Muscle of arm (tissue), 12 donors: Measurements from ENCODE around the gene TCTA. TPM values are rescaled to one million over a fixed set of nuclear protein-coding genes. Genes with fewer than 3 reads are reported as not detected.
A peak's percentile ranks its signal among the peaks of the same experiment; 100 is the strongest.

ENCODE experiments used
- DNase-seq: peaks from one replicate; pipeline ENCODE4 v3.0.0-alpha.2; 2013
- polyA plus RNA-seq, 12 donors: library from polyadenylated mRNA; unstranded; fragments of 120-200 nt; gene quantifications; one replicate each; pipeline ENCODE4 v1.2.1, GENCODE V29; 2013; ENCODE audit not compliant: insufficient read length in 12 of 12

TCTA gene
- polyA plus RNA-seq, 12 donors = 14.2 to 32.4 (median 18.0) TPM; not detected in 1

DNA sequence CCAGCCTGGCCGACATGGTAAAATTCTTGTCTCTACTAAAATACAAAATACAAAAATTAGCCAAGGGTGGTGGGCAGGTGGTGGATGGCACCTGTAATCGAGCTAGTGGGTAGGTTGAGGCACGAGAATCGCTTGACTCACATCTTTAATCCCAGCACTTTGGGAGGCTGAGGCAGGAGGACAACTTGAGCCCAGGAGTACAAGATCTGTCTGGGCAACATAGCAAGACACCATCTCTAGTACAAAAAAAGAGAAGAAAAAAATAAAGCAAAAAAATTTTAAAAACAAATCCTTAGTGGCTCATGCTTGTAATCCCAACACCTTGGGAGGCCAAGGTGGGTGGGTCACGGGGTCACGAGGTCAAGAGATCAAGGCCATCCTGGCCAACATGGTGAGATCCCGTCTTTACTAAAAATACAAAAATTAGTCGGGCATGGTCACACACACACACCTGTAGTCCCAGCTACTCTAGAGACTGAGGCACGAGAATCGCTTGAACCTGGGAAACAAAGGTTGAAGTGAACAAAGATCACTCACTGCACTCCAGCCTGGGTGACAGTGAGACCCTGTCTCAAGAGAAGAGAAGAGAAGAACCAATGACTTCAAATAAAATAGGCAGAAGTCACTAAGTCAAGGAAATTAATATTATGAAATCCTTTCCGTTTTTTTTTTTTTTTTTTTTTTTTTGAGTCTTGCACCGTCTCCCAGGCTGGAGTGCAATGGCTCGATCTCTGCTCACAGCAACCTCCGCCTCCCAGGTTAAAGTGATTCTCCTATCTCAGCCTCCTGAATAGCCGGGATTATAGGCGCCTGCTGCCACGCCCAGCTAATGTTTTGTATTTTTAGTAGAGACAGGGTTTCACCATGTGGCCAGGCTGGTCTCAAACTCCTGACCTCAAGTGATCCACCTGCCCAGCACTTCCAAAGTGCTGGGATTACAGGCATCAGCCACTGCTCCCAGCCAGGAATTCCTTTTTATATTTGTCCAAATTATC, 5.4 kb upstream of the TCTA start:
- no peak for DNase-seq

DNA sequence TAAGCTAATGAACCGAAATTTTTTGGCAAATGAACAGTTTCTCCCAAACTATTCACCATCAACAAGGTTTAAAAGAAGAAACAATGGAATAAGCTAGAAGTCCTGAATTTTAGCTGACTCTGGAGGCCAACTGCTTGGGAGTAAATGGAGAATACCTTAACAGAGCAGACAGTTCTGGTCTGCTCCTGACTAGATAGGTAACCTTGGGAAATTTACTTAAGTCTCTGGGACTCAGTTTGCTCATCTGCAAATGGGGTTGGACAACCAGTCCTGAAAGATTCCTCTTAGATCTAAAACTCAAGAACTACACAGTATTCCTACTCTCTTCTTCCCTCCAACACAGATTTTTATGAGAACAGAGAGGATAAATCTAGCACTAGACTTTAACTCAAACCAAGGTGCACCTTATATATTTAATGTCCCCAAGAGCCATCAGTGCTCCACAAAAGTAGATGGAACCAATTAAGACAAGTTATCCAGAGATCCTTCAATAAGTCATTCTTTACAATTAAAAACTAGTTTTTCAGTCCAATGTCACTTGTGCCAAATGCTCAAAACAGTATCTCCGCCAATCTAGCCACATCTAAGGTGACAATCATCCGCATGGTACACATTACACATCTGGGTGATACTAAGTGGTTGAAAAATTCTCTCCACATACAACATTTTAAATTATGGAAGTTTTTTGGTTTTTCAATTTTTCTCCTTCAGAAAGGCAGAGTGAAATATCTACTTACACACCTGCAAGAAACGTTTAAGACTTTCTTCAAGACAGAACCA, 2.0 kb upstream of the TCTA start:
- no peak for DNase-seq

DNA sequence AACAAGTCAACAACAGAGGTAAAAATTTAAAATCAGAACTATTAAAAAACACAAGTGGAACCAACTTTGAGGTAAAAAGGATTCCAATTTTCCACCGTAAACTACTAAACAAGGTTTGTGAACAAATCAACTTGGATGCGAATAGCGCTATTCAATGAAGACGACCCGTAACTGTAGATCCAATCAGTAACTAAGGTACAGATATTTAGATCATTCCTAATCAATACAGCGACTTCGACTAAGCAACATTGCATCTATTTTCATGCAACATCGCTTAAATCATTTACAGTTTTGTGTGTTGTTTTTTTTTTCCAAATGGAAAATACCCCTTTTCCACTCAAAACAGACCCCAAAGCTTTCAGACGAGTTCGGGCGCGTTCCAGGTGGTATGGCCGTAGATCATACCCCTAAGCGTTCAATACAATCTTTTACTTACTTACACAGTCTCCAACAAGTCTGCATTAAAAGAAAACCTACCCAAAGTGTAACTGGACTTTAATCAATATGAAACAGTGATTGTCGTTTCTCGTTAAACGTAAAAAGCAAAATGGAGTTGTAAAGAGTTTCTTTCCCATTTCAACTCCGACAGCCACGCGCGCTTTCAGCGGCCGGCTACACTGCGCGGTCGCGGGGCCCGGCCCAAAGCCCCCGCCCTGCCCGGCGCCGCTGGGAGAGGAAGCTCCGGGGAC, 1.2 kb upstream of the TCTA start:
- DNase-seq = peak; percentile 26

DNA sequence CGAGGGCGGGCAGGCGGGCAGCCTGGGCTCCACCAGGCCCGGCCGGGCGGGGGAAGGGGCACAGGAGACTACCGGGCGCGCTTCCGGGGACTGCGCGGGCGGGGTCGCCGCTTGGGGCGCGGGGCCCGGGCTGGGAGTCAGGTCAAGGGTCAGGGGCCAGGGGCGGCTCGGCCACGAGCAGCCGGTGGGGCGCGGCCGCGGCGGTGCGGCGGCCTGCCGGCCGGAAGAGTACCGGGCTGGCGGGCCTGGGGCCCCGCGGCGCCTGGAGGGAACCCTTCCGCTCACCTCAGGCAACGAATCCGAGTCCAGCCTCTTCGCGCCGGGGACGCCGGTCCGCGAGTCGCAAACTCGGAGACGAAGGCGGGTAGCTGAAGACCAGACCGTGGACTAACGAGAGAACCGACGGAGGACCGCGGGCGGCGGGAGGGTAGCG, 672 bp upstream of the TCTA start:
- no peak for DNase-seq

DNA sequence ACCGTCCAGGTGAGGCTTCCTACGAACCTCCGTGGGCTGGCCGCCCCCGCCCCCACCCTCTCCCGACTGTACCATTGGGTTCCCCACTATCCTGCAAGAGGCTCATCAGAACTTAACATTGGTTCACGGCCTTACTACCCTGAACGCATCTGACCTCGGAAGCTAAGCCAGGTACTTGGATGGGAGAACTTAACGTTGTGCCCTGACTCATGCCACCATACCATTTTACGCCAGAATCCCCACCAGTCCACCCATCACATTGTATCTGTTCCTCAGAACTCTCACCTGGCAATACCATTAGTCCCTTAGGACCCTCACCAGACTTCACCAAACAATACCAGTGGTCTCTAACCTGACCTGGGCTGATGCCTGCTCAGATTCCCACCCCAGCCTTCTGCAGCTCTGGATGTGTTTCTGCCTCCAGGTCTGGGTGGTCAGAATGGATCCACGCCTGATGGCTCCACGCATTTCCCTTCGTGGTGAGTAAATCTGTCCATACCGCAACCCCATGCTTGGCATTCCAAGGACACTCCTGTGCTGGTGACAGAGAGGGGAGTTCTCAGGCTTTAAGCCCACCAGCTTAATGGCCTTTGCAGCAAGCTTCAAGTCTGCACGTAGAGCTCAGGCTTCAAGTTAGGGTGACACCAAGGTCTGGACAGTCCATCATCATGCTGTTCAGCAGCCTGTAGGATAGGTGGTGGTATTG, 562 bp downstream of the TCTA start:
- DNase-seq = no peak

DNA sequence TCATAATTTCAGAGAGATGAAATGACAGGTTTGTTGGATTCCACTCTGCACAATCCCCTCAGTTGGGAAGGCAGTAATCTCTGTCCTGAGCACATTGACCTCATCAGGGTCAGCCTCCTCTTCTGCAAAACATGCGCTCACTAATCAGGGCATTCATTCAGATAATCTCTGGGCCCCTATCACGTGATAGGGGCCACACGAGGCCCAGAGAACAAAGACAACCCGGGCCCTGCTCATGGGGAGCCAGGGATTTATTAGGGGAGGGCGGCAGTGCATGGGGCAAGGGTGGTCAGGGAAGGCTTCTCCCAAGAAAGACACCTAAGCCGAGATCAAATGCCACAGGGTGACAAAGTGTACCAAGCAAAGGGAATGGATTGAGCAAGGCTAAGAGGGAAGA, 1.1 kb downstream of the TCTA start:
- DNase-seq = no peak

DNA sequence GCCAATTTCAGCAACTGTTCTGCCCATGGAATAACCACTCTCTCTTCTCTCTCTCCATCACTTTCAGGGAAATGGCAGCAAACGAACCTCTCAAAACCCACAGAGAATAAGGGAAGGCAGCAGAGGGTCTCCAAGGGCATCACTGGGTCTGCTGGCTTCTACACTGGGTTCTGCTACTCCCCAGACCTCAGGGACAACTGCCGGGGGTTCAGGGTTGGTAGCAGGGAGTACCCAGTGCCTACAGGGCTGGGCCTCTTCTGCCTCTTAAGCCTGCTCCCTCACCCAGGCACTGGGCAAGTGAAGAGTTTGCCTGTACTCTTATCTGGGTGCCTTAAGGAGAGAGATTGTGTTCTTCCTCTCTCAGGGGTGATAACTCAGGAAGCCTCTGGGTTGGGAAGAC, 2.5 kb downstream of the TCTA start:
- DNase-seq = no peak

DNA sequence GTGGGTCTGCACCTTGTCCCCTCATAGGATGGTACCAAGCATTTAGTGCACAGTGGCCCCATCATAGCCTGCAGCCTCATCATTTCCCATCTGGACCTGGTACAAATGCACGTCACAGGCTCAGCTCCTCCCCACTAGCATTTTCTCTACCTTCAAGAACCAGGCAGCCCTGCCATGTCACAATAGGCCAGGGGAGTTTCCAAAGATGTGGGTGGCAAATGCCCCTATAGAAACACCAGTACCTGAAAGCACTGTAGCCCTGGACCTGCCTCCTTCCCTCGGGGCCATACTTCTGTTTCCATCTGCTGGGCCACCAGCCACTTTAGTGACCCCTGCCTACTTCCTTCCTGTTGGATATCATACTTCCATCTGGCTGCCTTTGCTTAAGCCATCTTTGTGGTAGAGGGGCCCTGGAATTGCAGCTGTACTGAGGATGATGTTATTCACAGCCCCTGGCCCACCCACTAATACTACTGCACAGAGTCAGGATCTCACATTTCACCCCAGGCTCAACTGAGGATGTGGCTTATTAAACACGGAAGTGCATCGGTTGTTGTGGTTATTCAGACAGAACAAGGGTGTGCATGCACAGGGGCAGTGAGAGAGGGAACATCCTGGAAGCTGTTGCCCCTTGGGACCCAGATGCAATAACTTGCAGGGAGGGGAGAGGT, 3.8 kb downstream of the TCTA start:
- DNase-seq = no peak

DNA sequence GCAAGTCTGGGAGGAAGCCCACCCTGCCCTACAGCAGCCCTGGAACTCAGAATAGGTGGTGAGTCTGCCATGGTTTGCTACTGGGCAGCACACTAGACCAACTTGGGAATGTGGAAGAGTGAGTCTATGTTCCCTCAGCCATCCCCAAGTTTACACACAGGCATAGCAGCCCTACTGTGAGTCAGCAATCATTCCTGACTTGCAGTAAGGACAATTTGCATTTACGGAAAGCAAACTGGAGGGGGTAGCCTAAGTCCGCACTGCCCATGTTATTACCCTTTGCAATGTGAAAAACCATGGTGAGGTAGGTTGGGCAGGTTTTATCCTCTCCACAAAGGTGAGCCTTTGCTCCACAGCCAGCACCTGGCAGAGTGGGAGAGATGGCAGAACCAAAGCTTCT, 4.6 kb downstream of the TCTA start:
- DNase-seq = no peak

DNA sequence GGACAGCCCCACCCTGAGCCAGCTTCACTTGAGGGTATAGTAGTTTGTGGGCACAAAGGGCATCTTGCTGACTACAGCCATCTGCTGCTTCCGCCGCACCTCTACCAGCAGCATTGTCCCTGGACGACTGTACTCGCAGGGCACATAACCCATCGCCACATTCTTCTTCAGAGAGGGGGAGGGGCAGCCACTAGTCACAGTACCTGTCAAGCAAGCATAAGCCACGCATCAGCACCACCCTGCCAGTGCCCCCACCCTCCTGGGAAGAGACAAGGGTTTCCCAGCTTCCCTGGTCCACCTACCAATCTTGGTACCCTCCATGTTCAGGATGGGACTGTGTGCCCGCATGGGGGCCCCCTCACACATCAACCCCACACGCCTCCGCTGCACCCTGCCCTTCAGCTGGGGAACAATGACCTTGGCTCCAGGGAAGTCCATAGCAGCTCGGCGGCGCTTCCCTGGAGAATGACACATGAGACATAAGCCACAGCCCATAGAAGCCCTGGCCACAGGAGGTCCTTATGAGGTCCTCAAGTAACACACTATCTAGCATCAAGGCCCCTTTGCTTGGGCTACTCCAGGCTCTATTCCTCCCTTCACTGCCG, 5.4 kb downstream of the TCTA start:
- no peak for DNase-seq

DNA sequence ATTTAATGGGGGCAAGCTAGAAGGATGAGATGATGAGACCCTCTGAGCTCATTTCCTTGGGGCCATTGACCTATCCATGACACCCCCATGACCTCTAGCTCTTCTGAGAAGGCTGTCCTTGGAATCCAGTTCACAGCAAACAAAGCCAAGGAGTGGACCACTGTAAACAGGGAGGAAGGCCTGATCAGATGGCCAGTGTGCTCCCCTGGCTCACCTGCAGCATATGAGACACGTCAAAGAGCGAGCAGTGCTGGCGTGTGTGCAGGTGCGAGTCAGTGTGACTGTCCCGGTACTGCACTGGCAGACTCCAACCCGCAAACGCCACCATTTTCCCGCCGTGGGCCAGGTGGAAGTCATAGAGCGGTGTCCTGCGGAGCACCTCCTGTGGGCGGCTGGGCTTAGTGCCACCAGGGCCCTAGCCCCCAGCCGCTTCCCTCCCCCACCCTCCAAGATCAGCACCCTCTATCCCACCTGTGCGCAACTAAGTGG, 9.7 kb downstream of the TCTA start:
- no peak for DNase-seq

DNA sequence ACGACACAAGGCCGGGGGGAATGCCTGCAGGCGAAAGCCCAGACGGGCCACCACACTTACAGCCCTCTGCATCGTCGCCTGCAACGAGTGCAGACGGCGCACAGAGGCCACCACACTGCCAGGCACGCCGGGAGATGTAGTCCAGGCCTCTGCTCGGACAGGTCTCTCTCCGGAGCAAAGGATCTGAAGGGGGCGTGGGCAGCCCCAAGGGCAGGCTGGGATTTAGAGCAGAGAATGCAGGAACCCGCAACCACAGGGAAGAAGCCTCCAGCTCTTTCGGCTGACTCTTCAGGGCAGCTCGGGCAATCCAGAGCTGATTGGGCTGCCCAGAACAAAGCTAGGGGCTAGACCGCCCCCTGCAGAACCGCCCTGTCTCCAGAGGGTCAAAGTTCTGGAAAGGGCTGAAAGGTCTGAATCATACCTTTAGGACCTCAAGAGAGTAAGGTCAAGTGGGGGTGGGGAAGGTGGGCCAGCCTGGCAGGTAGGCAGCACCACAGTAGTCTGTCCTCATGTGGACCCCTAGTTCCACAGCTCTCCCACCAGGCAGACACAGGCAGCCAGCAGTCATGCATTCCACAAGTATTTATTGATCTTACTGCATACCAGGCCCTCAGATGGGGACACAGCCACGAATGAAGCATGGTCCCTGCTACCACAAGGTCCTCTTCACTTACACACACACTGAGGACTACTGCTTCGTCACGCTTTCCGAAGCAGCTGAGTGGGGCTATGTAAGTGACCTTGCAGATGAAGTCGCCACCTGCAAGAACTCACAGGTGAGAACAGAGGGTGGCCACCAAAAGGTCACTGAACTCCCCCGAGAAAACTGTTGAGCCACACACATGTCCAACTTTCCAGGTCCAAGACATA, 10.4 kb downstream of the TCTA start, which contains the start of gene AMT:
AMT (minus strand) TSS at position 95 of the 870 bp plus-strand sequence; CDS start at position 72, 23 bp downstream.
- peak; percentile 32 for DNase-seq

DNA sequence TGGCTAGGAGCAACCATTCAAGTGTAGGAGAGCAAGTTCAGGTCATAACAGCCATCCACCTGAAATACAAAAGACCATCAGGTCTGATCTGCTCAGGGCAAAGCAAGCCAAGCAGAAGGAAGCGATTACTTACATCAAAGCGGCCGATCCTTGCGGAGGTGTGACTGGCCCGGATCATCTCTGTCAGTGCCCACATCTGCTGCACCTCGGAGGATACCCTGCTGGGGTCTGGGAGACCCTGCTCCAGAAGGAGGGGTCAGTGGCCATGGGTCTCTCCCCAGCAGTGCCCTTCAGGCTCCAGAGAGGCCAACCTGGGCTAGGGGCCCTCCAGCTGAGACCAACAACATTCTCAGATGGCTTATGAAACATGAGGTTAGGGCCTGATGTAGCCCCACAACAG, 12.6 kb downstream of the TCTA start:
- no peak for DNase-seq

DNA sequence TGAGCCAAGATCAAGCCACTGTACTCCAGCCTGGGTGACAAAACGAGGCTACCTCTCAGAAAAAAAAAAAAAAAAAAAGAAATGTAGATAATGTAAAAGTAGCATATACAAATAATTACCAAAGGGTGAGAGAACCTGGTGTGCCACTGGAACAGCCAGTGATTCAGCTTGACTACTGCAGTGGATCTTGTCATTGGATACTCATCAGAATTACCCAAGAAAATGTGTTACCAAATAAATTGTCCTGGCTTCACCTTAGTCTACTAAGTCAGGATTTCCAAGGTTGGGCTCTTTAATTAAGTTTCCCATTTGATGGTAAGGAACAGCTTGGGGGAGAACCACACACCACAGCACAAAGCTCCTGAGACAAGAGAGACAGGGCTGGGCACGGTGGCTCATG, 15.4 kb downstream of the TCTA start:
- DNase-seq = no peak

DNA sequence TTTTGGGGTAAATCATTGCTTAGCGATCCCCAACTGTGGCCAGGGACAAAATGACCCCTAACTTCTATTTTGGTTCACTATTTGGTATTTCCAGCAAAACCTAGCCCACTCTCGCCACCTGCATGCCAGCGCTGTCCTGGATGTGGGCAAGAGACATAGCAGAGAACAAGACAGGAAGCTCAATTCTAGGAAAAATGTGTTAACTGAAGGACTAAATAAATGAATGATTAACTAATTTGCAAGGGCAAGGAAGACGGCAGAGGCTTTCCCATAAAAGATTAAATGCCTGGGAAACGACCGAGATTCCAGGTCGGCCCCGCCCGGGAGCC, 16.5 kb downstream of the TCTA start:
- no peak for DNase-seq

DNA sequence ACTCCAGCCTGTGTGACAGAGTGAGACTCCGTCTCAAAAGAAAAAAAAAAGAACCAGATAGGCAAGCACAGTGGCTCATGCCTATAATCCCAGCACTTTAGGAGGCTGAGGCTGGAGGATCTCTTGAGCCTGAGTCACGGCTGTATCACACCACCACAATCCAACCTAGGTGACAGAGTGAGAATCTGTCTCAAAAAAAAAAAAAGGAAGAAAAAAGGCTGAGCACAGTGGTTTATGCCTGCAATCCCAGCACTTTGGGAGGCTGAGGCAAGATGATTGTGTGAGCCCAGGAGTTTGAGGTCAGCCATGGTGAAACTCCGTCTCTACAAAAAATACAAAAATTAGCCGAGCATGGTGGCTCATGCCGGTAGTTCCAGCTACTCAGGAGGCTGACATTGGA, 22.5 kb downstream of the TCTA start:
- no peak for DNase-seq

DNA sequence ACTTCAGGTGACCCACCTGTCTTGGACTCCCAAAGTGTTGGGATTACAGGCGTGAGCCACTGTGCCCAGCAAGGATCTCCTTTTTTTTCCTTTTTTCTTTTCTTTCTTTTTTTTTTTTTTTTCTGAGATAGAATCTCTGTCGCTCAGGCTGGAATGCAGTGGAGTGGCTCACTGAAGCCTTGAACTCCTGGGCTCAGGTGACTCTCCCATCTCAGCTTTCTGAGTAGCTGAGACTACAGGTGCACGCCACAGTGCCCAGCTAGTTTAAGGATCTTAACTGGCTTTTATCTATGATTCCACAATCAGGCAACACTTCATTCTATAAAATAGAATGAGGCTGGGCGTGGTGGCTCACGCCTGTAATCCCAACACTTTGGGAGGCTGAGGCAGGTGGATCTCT, 33.2 kb downstream of the TCTA start:
- DNase-seq = no peak

DNA sequence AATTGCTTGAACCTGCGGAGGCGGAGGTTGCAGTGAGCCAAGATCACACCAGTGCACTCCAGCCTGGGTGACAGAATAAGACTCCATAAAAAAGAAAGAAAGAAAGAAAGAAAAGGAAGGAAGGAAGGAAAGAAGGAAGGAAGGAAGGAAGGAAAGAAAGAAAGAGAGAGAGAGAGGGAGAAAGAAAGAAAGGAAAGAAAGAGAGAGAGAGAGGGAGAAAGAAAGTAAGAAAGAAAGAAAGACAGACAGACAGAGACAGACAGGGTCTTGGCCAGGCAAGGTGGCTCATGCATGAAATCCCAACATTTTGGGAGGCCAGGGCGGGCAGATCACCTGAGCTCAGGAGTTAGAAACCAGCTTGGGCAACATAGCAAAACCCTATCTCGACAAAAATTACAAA, 41.4 kb downstream of the TCTA start:
- DNase-seq = no peak

DNA sequence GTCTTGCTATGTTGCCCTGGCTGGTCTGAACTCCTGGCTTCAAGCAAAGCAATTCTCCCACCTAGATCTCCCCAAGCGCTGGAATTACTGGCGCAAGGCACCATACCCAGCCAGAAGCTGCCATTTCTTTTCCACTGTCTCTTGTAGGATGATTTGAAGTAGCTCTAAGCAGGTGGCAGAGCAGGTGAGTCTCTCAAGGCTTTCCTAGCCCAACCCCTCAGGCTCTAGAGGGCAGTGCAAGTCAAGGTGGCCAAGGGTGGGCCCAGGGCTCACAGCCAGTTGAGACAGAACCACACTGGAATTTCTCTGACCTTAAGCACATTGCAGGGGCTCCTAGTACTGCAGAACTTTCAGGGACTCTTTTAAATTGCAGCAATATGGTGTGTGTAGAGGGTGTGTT, 42.2 kb downstream of the TCTA start:
- no peak for DNase-seq
